Measurements from ENCODE around the gene MAPK7.
"Not testable (repeated sequence)": the region's sequence is repeated elsewhere in the genome, so short reads cannot be mapped to it uniquely, and the experiment has no call there.

MAPK7 gene

GRCh38 chr17:19343256-19343630, 35.1 kb upstream of the MAPK7 start:
- DNase-seq (ENCODE audit: low read depth, low spot score): no peak

GRCh38 chr17:19343671-19344151, 34.6 kb upstream of the MAPK7 start:
- DNase-seq (ENCODE audit: low read depth, low spot score): no peak

GRCh38 chr17:19344311-19345066, 33.8 kb upstream of the MAPK7 start:
- DNase-seq (ENCODE audit: low read depth, low spot score): no peak

- DNase-seq (ENCODE audit: low read depth, low spot score): no peak
Measured at GRCh38 chr17:19345067-19345460, 33.2 kb upstream of the MAPK7 start.

- no peak for DNase-seq (ENCODE audit: low read depth, low spot score)
Measured at GRCh38 chr17:19345486-19346350, 32.6 kb upstream of the MAPK7 start.

GRCh38 chr17:19346351-19347255, 31.7 kb upstream of the MAPK7 start:
- peak; percentile 83 for DNase-seq (ENCODE audit: low read depth, low spot score)

- no peak for DNase-seq (ENCODE audit: low read depth, low spot score)
Measured at GRCh38 chr17:19347323-19348080, 30.8 kb upstream of the MAPK7 start.

- no peak for DNase-seq (ENCODE audit: low read depth, low spot score)
Measured at GRCh38 chr17:19348081-19348650, 30.1 kb upstream of the MAPK7 start.

- DNase-seq (ENCODE audit: low read depth, low spot score): no peak
Measured at GRCh38 chr17:19348806-19349205, 29.5 kb upstream of the MAPK7 start.

GRCh38 chr17:19353401-19353800, 24.9 kb upstream of the MAPK7 start:
- not testable (repeated sequence) for DNase-seq (ENCODE audit: low read depth, low spot score)

GRCh38 chr17:19354748-19355147, 23.6 kb upstream of the MAPK7 start:
- no peak for DNase-seq (ENCODE audit: low read depth, low spot score)

- DNase-seq (ENCODE audit: low read depth, low spot score): no peak
Measured at GRCh38 chr17:19357351-19357750, 20.9 kb upstream of the MAPK7 start.

- DNase-seq (ENCODE audit: low read depth, low spot score): no peak
Measured at GRCh38 chr17:19357761-19358160, 20.5 kb upstream of the MAPK7 start.

- DNase-seq (ENCODE audit: low read depth, low spot score): no peak
Measured at GRCh38 chr17:19359151-19359550, 19.1 kb upstream of the MAPK7 start.

- no peak for DNase-seq (ENCODE audit: low read depth, low spot score)
Measured at GRCh38 chr17:19359856-19360255, 18.4 kb upstream of the MAPK7 start.

- DNase-seq (ENCODE audit: low read depth, low spot score): no peak
Measured at GRCh38 chr17:19360772-19361171, 17.5 kb upstream of the MAPK7 start.

GRCh38 chr17:19361326-19361725, 17.0 kb upstream of the MAPK7 start:
- no peak for DNase-seq (ENCODE audit: low read depth, low spot score)

- no peak for DNase-seq (ENCODE audit: low read depth, low spot score)
Measured at GRCh38 chr17:19361944-19362276, 16.4 kb upstream of the MAPK7 start.

- peak; percentile 96 for DNase-seq (ENCODE audit: low read depth, low spot score)
Measured at GRCh38 chr17:19362277-19363113, 15.8 kb upstream of the MAPK7 start, which contains the start of gene B9D1. B9D1 (minus strand) TSS chr17:19362723; CDS start chr17:19362569, 154 bp downstream.

- DNase-seq (ENCODE audit: low read depth, low spot score): no peak
Measured at GRCh38 chr17:19363114-19363438, 15.2 kb upstream of the MAPK7 start.
